K562 (cell line): ENCODE data around the gene HS3ST3B1. TPM values are rescaled to one million over a fixed set of nuclear protein-coding genes. Genes with fewer than 3 reads are reported as not detected.

ENCODE experiments used
- ATAC-seq: fragments of 200-7000 bp; cut with Tn5 transposase; 3 replicates; pipeline ENCODE4 v1.9.1; 2020; ENCODE audit warnings: moderate library complexity
- BruUV-seq: library from RNA; stranded (reverse); fragments of 400-500 nt; replicated peaks from 2 replicates; lab custom pipeline; 2021; lab: Mats Ljungman, UMichigan
- CTCF ChIA-PET: fragments of 300-600 bp; formaldehyde crosslinking; extraction: SDS; loops from one replicate; lab custom pipeline; 2021; ENCODE audit warnings: low intra/inter-chr PET ratio; lab: Yijun Ruan, JAX
- POLR2A ChIA-PET: fragments of 300-600, 350-650 bp; sonication (Branson Sonifier 250); formaldehyde crosslinking; extraction: SDS; loops from one replicate; lab custom pipeline; 2021; ENCODE audit warnings: antibody characterized with exemption, inconsistent platforms; lab: Yijun Ruan, JAX
- DNase-seq, 4 experiments: peaks; one replicate each; pipeline versions ENCODE4 v3.0.0 to v3.0.0-alpha.2; 2011 to 2018; ENCODE audit warnings: low spot score in 3 of 4, mixed read lengths in 3 of 4; ENCODE audit errors: extremely low read depth in 1 of 4
- FAIRE-seq: peaks from 2 replicates; lab custom pipeline; 2011; peaks lifted over from hg19 to GRCh38; lab: Jason Lieb, UNC
- H2AFZ ChIP-seq: 2 replicates; pipeline ENCODE4 v1.6.0; 2011; ENCODE audit warnings: low read depth, low read length, control low read depth, inconsistent platforms
- H3K27ac ChIP-seq: fragments of 200-600 bp; 3 replicates; pipeline ENCODE4 v1.8.0; 2011; ENCODE audit warnings: low read depth, mild to moderate bottlenecking, control low read depth, inconsistent platforms, low read length, moderate library complexity, mixed read lengths; ENCODE audit errors: extremely low read depth
- H3K27me3 ChIP-seq, 2 experiments: fragments of 300-600 bp in 1 of 2; 2 replicates in 1 of 2; 3 replicates in 1 of 2; pipeline versions ENCODE4 v1.6.0 to v1.8.0; 2011; ENCODE audit warnings: inconsistent platforms in 2 of 2, low read length in 2 of 2, mild to moderate bottlenecking in 1 of 2, mixed read lengths in 1 of 2, moderate library complexity in 1 of 2; ENCODE audit not compliant: control insufficient read depth in 2 of 2, insufficient read depth in 2 of 2
- H3K36me3 ChIP-seq: fragments of 300-600 bp; 3 replicates; pipeline ENCODE4 v1.8.0; 2011; ENCODE audit warnings: mild to moderate bottlenecking, low read length, inconsistent platforms; ENCODE audit not compliant: control insufficient read depth, insufficient read depth
- H3K4me1 ChIP-seq, 2 experiments: fragments of 200-600 bp in 1 of 2; replicated peaks in 1 of 2; 2 replicates in 1 of 2; 3 replicates in 1 of 2; pipeline versions ENCODE4 v1.5.1 to v1.8.0; 2011; ENCODE audit warnings: inconsistent platforms in 2 of 2, low read length in 2 of 2, mild to moderate bottlenecking in 1 of 2, mixed read lengths in 1 of 2, moderate library complexity in 1 of 2; ENCODE audit not compliant: control insufficient read depth in 2 of 2, insufficient read depth in 2 of 2
- H3K4me2 ChIP-seq: 2 replicates; pipeline ENCODE4 v1.6.1; 2011; ENCODE audit warnings: low read length, control low read depth, inconsistent platforms, mixed read lengths; ENCODE audit not compliant: insufficient read depth
- H3K4me3 ChIP-seq: fragments of 200-600 bp; sonication (generic), shearing (Covaris generic); 2 replicates; pipeline ENCODE4 v1.5.1; 2016; ENCODE audit warnings: control low read depth, inconsistent platforms
- H3K79me2 ChIP-seq: fragments of 200-600 bp; 3 replicates; pipeline ENCODE4 v1.8.0; 2011; ENCODE audit warnings: low read length, inconsistent platforms; ENCODE audit not compliant: control insufficient read depth, insufficient read depth
- H3K9ac ChIP-seq, 2 experiments: 2 replicates each; pipeline versions ENCODE4 v1.6.0 to v1.6.1; 2011; ENCODE audit warnings: low read depth in 2 of 2, low read length in 2 of 2, control low read depth in 1 of 2, inconsistent platforms in 1 of 2, mild to moderate bottlenecking in 1 of 2, mixed read lengths in 1 of 2; ENCODE audit not compliant: insufficient read depth in 1 of 2
- H3K9me1 ChIP-seq: one replicate; pipeline ENCODE4 v1.6.0; 2011; ENCODE audit warnings: inconsistent platforms, mild to moderate bottlenecking, low read length, moderate library complexity; ENCODE audit not compliant: control insufficient read depth, insufficient read depth
- H3K9me3 ChIP-seq: replicated peaks from 2 replicates; pipeline ENCODE4 v1.5.1; 2011; ENCODE audit warnings: low read depth, low read length, inconsistent platforms; ENCODE audit not compliant: control insufficient read depth, insufficient read depth
- H4K20me1 ChIP-seq: replicated peaks from 2 replicates; pipeline ENCODE4 v1.6.1; 2011; ENCODE audit warnings: low read length, inconsistent platforms, mixed read lengths; ENCODE audit not compliant: control insufficient read depth, insufficient read depth
- DIDO1 ChIP-seq: fragments of 450-650 bp; IDR thresholded peaks from 2 replicates; pipeline ENCODE4 v1.6.1; 2016; ENCODE audit warnings: low read depth, missing biosample characterization, missing genetic modification characterization
- E4F1 ChIP-seq: fragments of 250-450 bp; sonication (Bioruptor Pico); IDR thresholded peaks from 2 replicates; pipeline ENCODE4 v1.5.0; 2021; ENCODE audit warnings: mild to moderate bottlenecking, borderline replicate concordance
- POLR2A ChIP-seq: fragments of 450-650 bp; conservative IDR thresholded peaks from 2 replicates; pipeline ENCODE4 v1.6.1; 2016
- RAD21 ChIP-seq, 2 experiments: fragments of 250-450 bp in 1 of 2; fragments of 450-650 bp in 1 of 2; sonication (Bioruptor Pico) in 1 of 2; formaldehyde crosslinking in 1 of 2; IDR thresholded peaks in 1 of 2; conservative IDR thresholded peaks in 1 of 2; 2 replicates each; pipeline versions ENCODE4 v1.4.0 to v1.8.0; 2020 to 2022; ENCODE audit warnings: mild to moderate bottlenecking in 2 of 2, moderate library complexity in 1 of 2
- RB1 ChIP-seq: fragments of 450-650 bp; IDR thresholded peaks from 2 replicates; pipeline ENCODE4 v1.6.1; 2017; ENCODE audit warnings: low read depth, mild to moderate bottlenecking
- RBM14 ChIP-seq: fragments of 200-400 bp; formaldehyde crosslinking; IDR thresholded peaks from 2 replicates; pipeline ENCODE4 v1.6.1; 2018; ENCODE audit warnings: low read depth, mild to moderate bottlenecking, low read length, moderate library complexity, borderline replicate concordance; ENCODE audit not compliant: insufficient read depth
- RBM15 ChIP-seq: fragments of 200-400 bp; formaldehyde crosslinking; IDR thresholded peaks from 2 replicates; pipeline ENCODE4 v1.6.1; 2018; ENCODE audit warnings: mild to moderate bottlenecking, low read length, moderate library complexity; ENCODE audit not compliant: insufficient read depth
- TBP ChIP-seq: optimal IDR thresholded peaks from 2 replicates; pipeline ENCODE3; 2011; ENCODE audit warnings: low read depth, low read length, improper control_type of control experiment
- TCF3 ChIP-seq: sonication (generic); formaldehyde crosslinking; IDR thresholded peaks from 2 replicates; pipeline ENCODE4 v1.4.0; 2020; ENCODE audit warnings: mild to moderate bottlenecking, missing genetic modification reagents
- XRCC4 ChIP-seq: IDR thresholded peaks from one replicate; pipeline ENCODE4 v1.6.1; 2011; ENCODE audit not compliant: insufficient read depth, insufficient read length; ENCODE audit errors: extremely low read depth
- ZBTB7A ChIP-seq: IDR thresholded peaks from 2 replicates; pipeline ENCODE4 v1.6.1; 2011; ENCODE audit warnings: low read depth, mild to moderate bottlenecking, low read length, moderate library complexity, borderline replicate concordance; ENCODE audit not compliant: control insufficient read depth
- ZNF583 ChIP-seq: fragments of 250-450 bp; sonication (Bioruptor Pico); IDR thresholded peaks from 2 replicates; pipeline ENCODE4 v1.4.0; 2020
- ZNF584 ChIP-seq: fragments of 200-800 bp; sonication (Bioruptor generic); IDR thresholded peaks from 2 replicates; pipeline ENCODE4 v1.6.1; 2016; ENCODE audit warnings: low read depth, mild to moderate bottlenecking, missing genetic modification characterization, missing compliant biosample characterization
- ZNF778 ChIP-seq: fragments of 450-650 bp; formaldehyde crosslinking; IDR thresholded peaks from 2 replicates; pipeline ENCODE4 v1.4.0; 2020; ENCODE audit warnings: mild to moderate bottlenecking, moderate library complexity
- WGBS: fragments of 100-300 bp; shearing (Covaris generic); methylation state at CpG from one replicate; pipeline ENCODE4 v1.1.6; 2016; ENCODE audit warnings: low coverage, mixed read lengths; ENCODE audit not compliant: insufficient coverage; ENCODE audit errors: missing lambda C conversion rate; 5-methylcytosine and 5-hydroxymethylcytosine counted together
- in situ Hi-C: fragments of 300-500 bp; cut with MboI; formaldehyde crosslinking; loops from 4 replicates; pipeline ENCODE4 v1.15.0; 2018; ENCODE audit warnings: inconsistent platforms, mixed read lengths
- intact Hi-C: fragments of 100-400 bp; cut with micrococcal nuclease; formaldehyde crosslinking; loops from 2 replicates; pipeline ENCODE4 v1.14.2; 2022
- polyA plus RNA-seq, 8 experiments: library from polyadenylated mRNA; depleted of rRNA in 4 of 8; stranded (reverse) in 5 of 8; unstranded in 3 of 8; fragments of >200 nt; fragmentation: Nextera tagmentation in 2 of 8; fragmentation: Illumina TruSeq in 1 of 8; extraction: Ambion mirVana in 2 of 8; extraction: Trizol in 1 of 8; gene quantifications; 2 replicates each; pipeline versions ENCODE4 v1.2.1 to v1.2.3, GENCODE V29; 2011 to 2014; ENCODE audit warnings: inconsistent platforms in 1 of 8, missing spikeins in 1 of 8
- total RNA-seq, 7 experiments: library from RNA; depleted of rRNA in 6 of 7; stranded (reverse); fragments of >200 nt in 6 of 7; fragmentation: Illumina TruSeq in 2 of 7; extraction: Trizol in 2 of 7; gene quantifications; 2 replicates each; pipeline versions ENCODE4 v1.2.1 to v1.2.3, GENCODE V29; 2011 to 2021; ENCODE audit warnings: low replicate concordance in 1 of 7
- TF ChIP-seq, protein P1 (sequence below): sonication (generic); formaldehyde crosslinking; IDR thresholded peaks from 2 replicates; pipeline ENCODE4 v1.8.1; 2023; ENCODE audit warnings: mild to moderate bottlenecking, missing genetic modification reagents
- TF ChIP-seq, protein P2 (sequence below): IDR thresholded peaks from 2 replicates; pipeline ENCODE4 v1.6.1; 2011; ENCODE audit not compliant: insufficient read length; ENCODE audit errors: extremely low read depth
- TF ChIP-seq, protein P3 (sequence below): fragments of 250-450 bp; sonication (Bioruptor Pico); IDR thresholded peaks from 2 replicates; pipeline ENCODE4 v1.4.0; 2020

The HS3ST3B1 gene
- total and polyA plus RNA-seq, 9 of the 15 experiments (the other 6 are each of a cell fraction or from before 2014, with no cell fraction given): 1.9 to 12.9 (median 3.7) TPM

GRCh38 chr17:14311981-14312380 is 11.1 kb downstream of the HS3ST3B1 start:
- Histone ChIP-seq H3K4me2 (no peak overlapping the region), H3K9ac (no peak overlapping the region), H3K36me3 (peaks cover 9% of the 10 kb centered on the region; the same call in 1 of the 3 replicates), H2AFZ (no peak overlapping the region), H3K79me2 (peaks cover 32% of the 10 kb centered on the region), H3K9me1 (no peaks in the 10 kb centered on the region), H3K4me1 (peaks cover 4 to 14% of the 10 kb centered on the region in 2 experiments; a peak in 3 of 5 replicates), H3K27me3 (no peaks in the 10 kb centered on the region), H3K9me3 (no peaks in the 10 kb centered on the region), H3K4me3 (no peak overlapping the region), H4K20me1 (no peaks in the 10 kb centered on the region), H3K27ac (no peak overlapping the region)
- DNase-seq (no peak), ATAC-seq (no peak), FAIRE-seq (no peak)
- ChIA-PET CTCF (no interaction called here), POLR2A (no interaction called here)
- WGBS: 89% methylated on average over 6 of the region's 7 CpGs
- in situ Hi-C loops (no loop called here), intact Hi-C loops (no loop called here)
- no TSS peak for BruUV-seq
- TF ChIP-seq POLR2A: no peak
- no peak for TF ChIP-seq ZNF584
- TF ChIP-seq, protein P1, sequence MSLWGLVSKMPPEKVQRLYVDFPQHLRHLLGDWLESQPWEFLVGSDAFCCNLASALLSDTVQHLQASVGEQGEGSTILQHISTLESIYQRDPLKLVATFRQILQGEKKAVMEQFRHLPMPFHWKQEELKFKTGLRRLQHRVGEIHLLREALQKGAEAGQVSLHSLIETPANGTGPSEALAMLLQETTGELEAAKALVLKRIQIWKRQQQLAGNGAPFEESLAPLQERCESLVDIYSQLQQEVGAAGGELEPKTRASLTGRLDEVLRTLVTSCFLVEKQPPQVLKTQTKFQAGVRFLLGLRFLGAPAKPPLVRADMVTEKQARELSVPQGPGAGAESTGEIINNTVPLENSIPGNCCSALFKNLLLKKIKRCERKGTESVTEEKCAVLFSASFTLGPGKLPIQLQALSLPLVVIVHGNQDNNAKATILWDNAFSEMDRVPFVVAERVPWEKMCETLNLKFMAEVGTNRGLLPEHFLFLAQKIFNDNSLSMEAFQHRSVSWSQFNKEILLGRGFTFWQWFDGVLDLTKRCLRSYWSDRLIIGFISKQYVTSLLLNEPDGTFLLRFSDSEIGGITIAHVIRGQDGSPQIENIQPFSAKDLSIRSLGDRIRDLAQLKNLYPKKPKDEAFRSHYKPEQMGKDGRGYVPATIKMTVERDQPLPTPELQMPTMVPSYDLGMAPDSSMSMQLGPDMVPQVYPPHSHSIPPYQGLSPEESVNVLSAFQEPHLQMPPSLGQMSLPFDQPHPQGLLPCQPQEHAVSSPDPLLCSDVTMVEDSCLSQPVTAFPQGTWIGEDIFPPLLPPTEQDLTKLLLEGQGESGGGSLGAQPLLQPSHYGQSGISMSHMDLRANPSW (CRISPR knock-in tag): no peak
- TF ChIP-seq ZNF583 (CRISPR knock-in tag): no peak
- TF ChIP-seq XRCC4: no peak
- no peak for TF ChIP-seq ZBTB7A
- TF ChIP-seq ZNF778: no peak
- TF ChIP-seq RBM14: no peak
- TF ChIP-seq, protein P2, sequence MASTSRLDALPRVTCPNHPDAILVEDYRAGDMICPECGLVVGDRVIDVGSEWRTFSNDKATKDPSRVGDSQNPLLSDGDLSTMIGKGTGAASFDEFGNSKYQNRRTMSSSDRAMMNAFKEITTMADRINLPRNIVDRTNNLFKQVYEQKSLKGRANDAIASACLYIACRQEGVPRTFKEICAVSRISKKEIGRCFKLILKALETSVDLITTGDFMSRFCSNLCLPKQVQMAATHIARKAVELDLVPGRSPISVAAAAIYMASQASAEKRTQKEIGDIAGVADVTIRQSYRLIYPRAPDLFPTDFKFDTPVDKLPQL: no peak
- no peak for TF ChIP-seq TBP
- TF ChIP-seq E4F1 (CRISPR knock-in tag): no peak
- TF ChIP-seq, protein P3, sequence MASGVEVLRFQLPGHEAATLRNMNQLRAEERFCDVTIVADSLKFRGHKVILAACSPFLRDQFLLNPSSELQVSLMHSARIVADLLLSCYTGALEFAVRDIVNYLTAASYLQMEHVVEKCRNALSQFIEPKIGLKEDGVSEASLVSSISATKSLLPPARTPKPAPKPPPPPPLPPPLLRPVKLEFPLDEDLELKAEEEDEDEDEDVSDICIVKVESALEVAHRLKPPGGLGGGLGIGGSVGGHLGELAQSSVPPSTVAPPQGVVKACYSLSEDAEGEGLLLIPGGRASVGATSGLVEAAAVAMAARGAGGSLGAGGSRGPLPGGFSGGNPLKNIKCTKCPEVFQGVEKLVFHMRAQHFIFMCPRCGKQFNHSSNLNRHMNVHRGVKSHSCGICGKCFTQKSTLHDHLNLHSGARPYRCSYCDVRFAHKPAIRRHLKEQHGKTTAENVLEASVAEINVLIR: no peak
- TF ChIP-seq RAD21 (CRISPR knock-in tag; conservative IDR thresholded peaks at IDR 0.05 in 1 of 2, IDR thresholded peaks at IDR 0.05 in 1 of 2): no peak
- no peak for TF ChIP-seq DIDO1 (tag)
- TF ChIP-seq RBM15: no peak
- no peak for TF ChIP-seq RB1
- TF ChIP-seq TCF3 (CRISPR knock-in tag): no peak
